Measurements from ENCODE around the gene RPL5.

RPL5 gene

DNA sequence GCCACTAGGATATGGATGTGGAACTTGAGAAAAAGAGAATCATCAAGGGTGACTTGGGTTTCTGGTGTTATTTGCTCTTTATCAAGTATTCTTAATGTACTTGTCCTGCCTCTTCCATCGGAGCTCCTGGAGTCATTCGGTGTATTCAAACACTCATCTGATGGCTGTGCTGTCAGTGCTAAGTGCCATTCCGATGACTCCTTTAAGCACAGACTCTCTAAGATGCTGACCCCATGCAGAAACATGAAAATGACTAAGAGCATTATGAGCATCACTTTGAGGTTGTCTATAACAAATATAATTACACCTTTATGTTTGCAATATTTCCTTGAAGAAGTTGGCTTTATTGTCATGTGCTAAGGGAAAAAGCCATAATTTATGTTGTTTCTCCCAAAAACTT lies 11.3 kb upstream of the RPL5 start:
- DNase-seq, result no peak

DNA sequence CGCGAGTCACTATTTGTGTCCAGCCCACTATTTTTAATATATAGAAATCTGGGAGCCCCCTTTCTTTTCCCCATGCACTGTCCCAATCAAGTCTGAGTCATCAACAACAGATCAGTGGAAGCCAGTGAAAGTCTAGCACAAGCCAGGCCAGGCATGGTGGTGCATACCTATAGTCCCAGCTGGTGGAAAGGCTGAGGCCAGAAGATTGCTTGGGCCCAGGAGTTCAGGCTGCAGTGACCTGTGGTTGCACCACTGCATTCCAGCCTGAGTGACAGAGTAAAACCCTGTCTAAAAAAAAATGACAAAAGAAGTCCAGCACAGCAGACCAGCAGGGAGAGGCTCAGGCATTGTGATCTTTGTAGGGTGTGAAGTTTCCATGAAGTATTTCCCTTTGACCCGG lies 9.0 kb upstream of the RPL5 start:
- no peak for DNase-seq

- DNase-seq, result no peak
These were observed 5.0 kb upstream of the RPL5 start for GRCh38 chr1:92826792-92827191.

- DNase-seq, result no peak
These were observed 475 bp upstream of the RPL5 start for GRCh38 chr1:92831368-92831761.

GRCh38 chr1:92832537-92833114 lies 786 bp downstream of the RPL5 start:
- DNase-seq, result no peak

- no peak for DNase-seq
These were observed 2.0 kb downstream of the RPL5 start for GRCh38 chr1:92833840-92834239.

GRCh38 chr1:92834617-92835016 lies 2.8 kb downstream of the RPL5 start:
- no peak for DNase-seq

GRCh38 chr1:92837062-92837461 lies 5.2 kb downstream of the RPL5 start:
- DNase-seq, result no peak

DNA sequence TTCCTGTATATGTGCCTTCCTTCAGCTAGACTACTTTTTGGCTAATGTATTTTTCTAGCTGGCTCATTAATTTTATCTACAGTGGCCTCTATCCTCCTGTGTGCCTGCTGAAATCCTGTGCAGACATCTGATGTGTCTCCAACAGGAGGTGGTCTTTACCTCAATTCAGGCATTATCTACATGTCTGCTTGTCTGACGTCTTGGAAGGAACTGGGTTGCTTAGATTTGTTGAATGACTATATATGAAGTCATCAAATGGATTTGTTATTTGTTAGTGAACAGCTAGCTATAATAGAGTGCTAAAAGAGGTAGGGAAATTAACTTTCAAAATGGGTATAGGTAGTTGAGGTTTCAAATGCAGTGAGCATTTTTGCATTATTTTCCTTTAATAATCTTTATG lies 6.7 kb downstream of the RPL5 start:
- DNase-seq, result no peak

DNA sequence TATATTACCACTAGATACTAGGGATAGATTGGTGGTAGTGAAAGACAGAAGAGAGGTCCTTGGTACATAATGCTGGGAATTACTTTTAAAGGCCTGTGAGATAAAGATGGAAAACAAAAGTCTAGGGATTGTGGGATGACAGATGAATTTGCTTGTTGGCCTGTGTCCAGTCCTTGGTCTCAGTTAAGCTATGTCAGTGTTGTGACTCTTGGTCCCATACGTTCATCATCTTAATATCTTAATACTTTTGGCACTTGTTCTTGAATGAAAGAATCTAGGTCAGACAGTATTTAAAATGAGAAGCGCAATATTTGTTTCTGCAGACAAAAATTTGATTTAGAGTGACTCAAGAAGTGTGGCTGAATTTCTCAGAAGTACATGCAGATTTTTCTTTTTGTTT lies 7.6 kb downstream of the RPL5 start:
- no peak for DNase-seq

DNA sequence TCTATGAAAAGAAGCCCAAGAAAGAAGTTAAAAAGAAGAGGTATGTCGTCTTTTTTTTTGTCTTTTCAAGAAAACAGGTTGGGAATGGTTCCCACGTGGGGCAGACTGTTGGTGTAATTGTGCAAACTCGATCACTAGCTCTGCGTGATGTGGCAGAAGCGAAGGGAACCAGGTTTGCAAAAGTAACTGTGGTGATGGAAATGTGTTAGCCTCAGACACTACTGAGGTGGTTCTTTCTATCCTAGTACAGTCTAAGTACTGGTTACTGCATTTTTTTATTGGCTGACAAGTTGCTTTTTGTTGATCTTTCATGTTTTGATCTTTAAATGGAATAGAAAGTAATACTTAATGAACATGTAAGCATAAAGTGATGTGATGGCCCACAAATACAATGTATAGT lies 8.8 kb downstream of the RPL5 start:
- no peak for DNase-seq

GRCh38 chr1:92842082-92843045 lies 10.5 kb downstream of the RPL5 start:
- DNase-seq, result no peak

GRCh38 chr1:92843046-92843423 lies 11.2 kb downstream of the RPL5 start:
- DNase-seq, result no peak

- DNase-seq, result no peak
These were observed 11.9 kb downstream of the RPL5 start for GRCh38 chr1:92843429-92844352.

- no peak for DNase-seq
These were observed 12.6 kb downstream of the RPL5 start for GRCh38 chr1:92844439-92844838.

- DNase-seq, result no peak
These were observed 14.1 kb downstream of the RPL5 start for GRCh38 chr1:92845908-92846307.

GRCh38 chr1:92848201-92848600 lies 16.4 kb downstream of the RPL5 start:
- no peak for DNase-seq

- no peak for DNase-seq
These were observed 18.2 kb downstream of the RPL5 start for GRCh38 chr1:92850019-92850418.

GRCh38 chr1:92851729-92852128 lies 19.9 kb downstream of the RPL5 start:
- DNase-seq, result no peak

DNA sequence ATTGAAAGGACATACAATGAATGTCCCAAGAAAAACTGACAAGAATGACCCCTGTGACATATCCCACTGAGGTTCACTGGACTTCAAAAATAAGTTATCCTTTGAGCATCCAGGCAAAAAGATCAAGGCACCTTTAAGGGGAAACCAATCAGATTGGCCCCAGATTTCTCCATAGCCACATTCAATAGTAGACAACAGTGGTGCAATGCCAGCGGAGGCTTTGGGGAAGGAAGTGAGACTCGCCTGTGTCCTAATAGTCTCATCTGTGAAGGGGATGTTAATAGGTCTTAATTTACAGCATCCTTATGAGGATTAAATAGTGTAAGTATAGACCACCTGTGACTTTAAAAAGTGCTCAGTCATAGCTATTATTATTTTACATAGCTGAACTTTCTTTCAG lies 21.5 kb downstream of the RPL5 start:
- DNase-seq, result no peak

DNA sequence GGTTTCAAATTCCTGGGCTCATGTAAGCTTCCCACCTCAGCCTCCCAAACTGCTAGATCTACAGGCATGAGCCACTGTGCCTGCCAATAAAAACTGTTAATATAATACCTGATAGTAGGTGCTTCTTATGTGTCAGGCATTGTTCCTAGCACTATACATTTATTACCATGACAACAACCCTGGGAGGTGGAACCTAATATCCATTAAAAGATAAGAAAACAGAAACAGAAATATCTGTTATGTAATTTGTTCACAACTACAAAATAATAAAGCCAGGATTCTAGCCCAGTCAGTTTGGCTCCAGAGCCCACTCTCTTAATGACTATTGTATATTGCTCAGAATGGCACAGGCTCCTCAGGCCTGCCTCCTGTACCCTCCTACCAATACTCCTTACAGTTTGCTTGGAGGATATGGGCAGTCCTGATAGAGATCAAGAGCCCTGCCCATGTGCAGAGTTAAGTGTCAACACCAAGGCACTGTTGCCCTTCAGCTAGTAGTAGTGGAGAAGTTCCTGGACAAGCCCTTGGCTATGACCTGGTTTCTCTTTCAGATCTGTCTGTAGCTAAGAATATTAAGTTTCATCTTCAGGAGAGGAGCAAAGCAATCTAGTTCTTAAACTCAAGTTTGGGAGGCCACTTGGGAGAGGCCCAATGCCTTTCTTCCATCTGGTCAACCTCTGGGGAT lies 22.4 kb downstream of the RPL5 start:
- DNase-seq, result no peak

GRCh38 chr1:92855236-92855635 lies 23.4 kb downstream of the RPL5 start:
- no peak for DNase-seq

DNA sequence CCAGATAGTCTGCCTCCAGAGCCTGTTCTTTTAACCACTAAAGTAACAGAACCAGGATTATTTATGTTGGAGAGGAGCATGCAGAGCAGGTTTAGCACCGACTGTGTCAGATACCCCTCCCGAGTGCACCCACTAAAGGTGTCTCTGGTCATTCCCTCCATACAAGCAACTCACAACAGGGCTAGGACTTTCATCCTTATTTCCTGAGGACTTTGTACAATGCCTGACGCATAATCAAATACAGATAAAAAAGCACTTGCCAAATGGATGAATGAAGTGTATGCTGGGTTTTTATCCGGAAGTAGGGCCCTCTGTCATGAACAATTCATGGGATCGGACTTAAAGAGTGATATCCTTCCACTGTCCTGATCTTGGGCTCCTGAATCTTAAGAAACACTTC lies 26.0 kb downstream of the RPL5 start:
- DNase-seq, result no peak
